NT2/D1 (cell line): ENCODE data around the gene FAM53A.

ENCODE experiments used
- SUZ12 ChIP-seq: IDR thresholded peaks from 2 replicates; pipeline ENCODE4 v1.6.1; 2011; ENCODE audit not compliant: insufficient read length, insufficient read depth; ENCODE audit errors: extremely low read depth
- YY1 ChIP-seq: IDR thresholded peaks from 2 replicates; pipeline ENCODE4 v1.6.1; 2011; ENCODE audit not compliant: insufficient read length, insufficient read depth
- ZNF274 ChIP-seq: IDR thresholded peaks from 2 replicates; pipeline ENCODE4 v1.6.1; 2011; ENCODE audit warnings: mild to moderate bottlenecking, low read depth, low read length

DNA sequence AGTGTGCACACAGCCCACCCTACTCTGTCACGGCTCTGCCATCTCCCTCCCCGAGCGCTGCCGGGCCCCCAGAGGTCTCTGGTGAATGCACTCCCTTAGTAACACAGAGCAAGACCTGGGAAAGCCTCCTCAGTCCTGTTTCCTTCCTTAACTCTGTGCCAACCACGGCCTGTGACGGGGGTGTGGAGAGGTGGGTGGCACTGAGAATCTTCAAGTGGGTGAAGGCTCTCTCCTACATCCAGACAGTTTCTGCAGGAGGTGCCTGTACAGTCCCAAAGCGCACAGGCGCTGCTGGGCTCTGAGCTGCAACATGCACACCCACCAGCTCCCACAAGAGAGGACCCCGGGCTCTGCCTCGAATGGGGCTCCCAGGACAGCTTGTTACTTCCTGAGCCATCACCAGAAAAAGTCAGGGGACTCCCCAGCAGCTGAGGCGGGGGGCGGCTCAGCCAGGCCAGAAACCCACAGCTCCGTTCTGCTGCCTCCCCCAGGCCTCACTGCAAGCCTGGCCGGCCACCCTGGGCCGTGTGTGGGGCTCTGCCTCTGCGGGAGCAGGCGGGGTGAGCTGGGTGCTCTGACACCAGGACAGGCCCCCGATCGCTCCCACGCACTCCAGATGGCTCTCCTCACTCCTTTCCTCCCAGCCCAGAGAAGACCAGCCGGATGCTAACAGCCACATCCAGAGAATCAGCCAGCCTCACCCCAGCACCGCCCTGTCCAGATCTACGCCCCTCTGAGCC, 29.7 kb downstream of the FAM53A start:
- TF ChIP-seq YY1 = no peak
- no peak for TF ChIP-seq ZNF274
- no peak for TF ChIP-seq SUZ12
